K562 (cell line): ENCODE data around the gene DIS3L2. TPM values are rescaled to one million over a fixed set of nuclear protein-coding genes. Genes with fewer than 3 reads are reported as not detected.

Source experiments
- ATAC-seq: fragments of 200-7000 bp; cut with Tn5 transposase; 3 replicates; pipeline ENCODE4 v1.9.1; 2020; ENCODE audit warnings: moderate library complexity
- BruUV-seq: library from RNA; stranded (reverse); fragments of 400-500 nt; replicated peaks from 2 replicates; lab custom pipeline; 2021; lab: Mats Ljungman, UMichigan
- CTCF ChIA-PET: fragments of 300-600 bp; formaldehyde crosslinking; extraction: SDS; loops from one replicate; lab custom pipeline; 2021; ENCODE audit warnings: low intra/inter-chr PET ratio; lab: Yijun Ruan, JAX
- POLR2A ChIA-PET: fragments of 300-600, 350-650 bp; sonication (Branson Sonifier 250); formaldehyde crosslinking; extraction: SDS; loops from one replicate; lab custom pipeline; 2021; ENCODE audit warnings: antibody characterized with exemption, inconsistent platforms; lab: Yijun Ruan, JAX
- DNase-seq, 4 experiments: peaks; one replicate each; pipeline versions ENCODE4 v3.0.0 to v3.0.0-alpha.2; 2011 to 2018; ENCODE audit warnings: low spot score in 3 of 4, mixed read lengths in 3 of 4; ENCODE audit errors: extremely low read depth in 1 of 4
- FAIRE-seq: peaks from 2 replicates; lab custom pipeline; 2011; peaks lifted over from hg19 to GRCh38; lab: Jason Lieb, UNC
- H2AFZ ChIP-seq: 2 replicates; pipeline ENCODE4 v1.6.0; 2011; ENCODE audit warnings: low read depth, low read length, control low read depth, inconsistent platforms
- H3K27ac ChIP-seq: fragments of 200-600 bp; 3 replicates; pipeline ENCODE4 v1.8.0; 2011; ENCODE audit warnings: low read depth, mild to moderate bottlenecking, control low read depth, inconsistent platforms, low read length, moderate library complexity, mixed read lengths; ENCODE audit errors: extremely low read depth
- H3K27me3 ChIP-seq, 2 experiments: fragments of 300-600 bp in 1 of 2; 2 replicates in 1 of 2; 3 replicates in 1 of 2; pipeline versions ENCODE4 v1.6.0 to v1.8.0; 2011; ENCODE audit warnings: inconsistent platforms in 2 of 2, low read length in 2 of 2, mild to moderate bottlenecking in 1 of 2, mixed read lengths in 1 of 2, moderate library complexity in 1 of 2; ENCODE audit not compliant: control insufficient read depth in 2 of 2, insufficient read depth in 2 of 2
- H3K36me3 ChIP-seq: fragments of 300-600 bp; 3 replicates; pipeline ENCODE4 v1.8.0; 2011; ENCODE audit warnings: mild to moderate bottlenecking, low read length, inconsistent platforms; ENCODE audit not compliant: control insufficient read depth, insufficient read depth
- H3K4me1 ChIP-seq, 2 experiments: fragments of 200-600 bp in 1 of 2; replicated peaks in 1 of 2; 2 replicates in 1 of 2; 3 replicates in 1 of 2; pipeline versions ENCODE4 v1.5.1 to v1.8.0; 2011; ENCODE audit warnings: inconsistent platforms in 2 of 2, low read length in 2 of 2, mild to moderate bottlenecking in 1 of 2, mixed read lengths in 1 of 2, moderate library complexity in 1 of 2; ENCODE audit not compliant: control insufficient read depth in 2 of 2, insufficient read depth in 2 of 2
- H3K4me2 ChIP-seq: 2 replicates; pipeline ENCODE4 v1.6.1; 2011; ENCODE audit warnings: low read length, control low read depth, inconsistent platforms, mixed read lengths; ENCODE audit not compliant: insufficient read depth
- H3K4me3 ChIP-seq: fragments of 200-600 bp; sonication (generic), shearing (Covaris generic); 2 replicates; pipeline ENCODE4 v1.5.1; 2016; ENCODE audit warnings: control low read depth, inconsistent platforms
- H3K79me2 ChIP-seq: fragments of 200-600 bp; 3 replicates; pipeline ENCODE4 v1.8.0; 2011; ENCODE audit warnings: low read length, inconsistent platforms; ENCODE audit not compliant: control insufficient read depth, insufficient read depth
- H3K9ac ChIP-seq, 2 experiments: 2 replicates each; pipeline versions ENCODE4 v1.6.0 to v1.6.1; 2011; ENCODE audit warnings: low read depth in 2 of 2, low read length in 2 of 2, control low read depth in 1 of 2, inconsistent platforms in 1 of 2, mild to moderate bottlenecking in 1 of 2, mixed read lengths in 1 of 2; ENCODE audit not compliant: insufficient read depth in 1 of 2
- H3K9me1 ChIP-seq: one replicate; pipeline ENCODE4 v1.6.0; 2011; ENCODE audit warnings: inconsistent platforms, mild to moderate bottlenecking, low read length, moderate library complexity; ENCODE audit not compliant: control insufficient read depth, insufficient read depth
- H3K9me3 ChIP-seq: replicated peaks from 2 replicates; pipeline ENCODE4 v1.5.1; 2011; ENCODE audit warnings: low read depth, low read length, inconsistent platforms; ENCODE audit not compliant: control insufficient read depth, insufficient read depth
- H4K20me1 ChIP-seq: replicated peaks from 2 replicates; pipeline ENCODE4 v1.6.1; 2011; ENCODE audit warnings: low read length, inconsistent platforms, mixed read lengths; ENCODE audit not compliant: control insufficient read depth, insufficient read depth
- CREM ChIP-seq: IDR thresholded peaks from 2 replicates; pipeline ENCODE4 v1.6.1; 2014; ENCODE audit warnings: antibody characterized with exemption, low read depth
- ERF ChIP-seq: fragments of 450-650 bp; formaldehyde crosslinking; IDR thresholded peaks from 2 replicates; pipeline ENCODE4 v1.4.0; 2020; ENCODE audit warnings: mild to moderate bottlenecking, mixed read lengths
- KLF10 ChIP-seq: fragments of 250-450 bp; sonication (Bioruptor Pico); IDR thresholded peaks from 2 replicates; pipeline ENCODE4 v1.6.1; 2021; ENCODE audit warnings: matching md5 sums
- RAD21 ChIP-seq, 2 experiments: fragments of 250-450 bp in 1 of 2; fragments of 450-650 bp in 1 of 2; sonication (Bioruptor Pico) in 1 of 2; formaldehyde crosslinking in 1 of 2; IDR thresholded peaks in 1 of 2; conservative IDR thresholded peaks in 1 of 2; 2 replicates each; pipeline versions ENCODE4 v1.4.0 to v1.8.0; 2020 to 2022; ENCODE audit warnings: mild to moderate bottlenecking in 2 of 2, moderate library complexity in 1 of 2
- SRF ChIP-seq, 2 experiments: fragments of 250-450, 450-650 bp in 1 of 2; sonication (Bioruptor Pico) in 1 of 2; sonication (generic) in 1 of 2; formaldehyde crosslinking; IDR thresholded peaks; 2 replicates each; pipeline versions ENCODE4 v1.5.0 to v1.5.1; 2020 to 2022; ENCODE audit warnings: mild to moderate bottlenecking in 1 of 2, missing genetic modification reagents in 1 of 2
- WGBS: fragments of 100-300 bp; shearing (Covaris generic); methylation state at CpG from one replicate; pipeline ENCODE4 v1.1.6; 2016; ENCODE audit warnings: low coverage, mixed read lengths; ENCODE audit not compliant: insufficient coverage; ENCODE audit errors: missing lambda C conversion rate; 5-methylcytosine and 5-hydroxymethylcytosine counted together
- in situ Hi-C: fragments of 300-500 bp; cut with MboI; formaldehyde crosslinking; loops from 4 replicates; pipeline ENCODE4 v1.15.0; 2018; ENCODE audit warnings: inconsistent platforms, mixed read lengths
- intact Hi-C: fragments of 100-400 bp; cut with micrococcal nuclease; formaldehyde crosslinking; loops from 2 replicates; pipeline ENCODE4 v1.14.2; 2022
- polyA plus RNA-seq, 8 experiments: library from polyadenylated mRNA; depleted of rRNA in 4 of 8; stranded (reverse) in 5 of 8; unstranded in 3 of 8; fragments of >200 nt; fragmentation: Nextera tagmentation in 2 of 8; fragmentation: Illumina TruSeq in 1 of 8; extraction: Ambion mirVana in 2 of 8; extraction: Trizol in 1 of 8; gene quantifications; 2 replicates each; pipeline versions ENCODE4 v1.2.1 to v1.2.3, GENCODE V29; 2011 to 2014; ENCODE audit warnings: inconsistent platforms in 1 of 8, missing spikeins in 1 of 8
- total RNA-seq, 7 experiments: library from RNA; depleted of rRNA in 6 of 7; stranded (reverse); fragments of >200 nt in 6 of 7; fragmentation: Illumina TruSeq in 2 of 7; extraction: Trizol in 2 of 7; gene quantifications; 2 replicates each; pipeline versions ENCODE4 v1.2.1 to v1.2.3, GENCODE V29; 2011 to 2021; ENCODE audit warnings: low replicate concordance in 1 of 7
- TF ChIP-seq, protein P1 (sequence below), 3 experiments: IDR thresholded peaks in 2 of 3; conservative IDR thresholded peaks in 1 of 3; 2 replicates each; pipeline ENCODE4 v1.5.1; 2011 to 2012; ENCODE audit warnings: low read length in 3 of 3, mild to moderate bottlenecking in 3 of 3, control low read depth in 2 of 3, improper control_type of control experiment in 1 of 3, inconsistent platforms in 1 of 3, low read depth in 1 of 3, mixed read lengths in 1 of 3, moderate library complexity in 1 of 3; ENCODE audit not compliant: insufficient read depth in 2 of 3
- TF ChIP-seq, protein P2 (sequence below): sonication (generic); formaldehyde crosslinking; IDR thresholded peaks from 2 replicates; pipeline ENCODE4 v1.8.1; 2022; ENCODE audit warnings: missing genetic modification reagents

DIS3L2 gene
- total and polyA plus RNA-seq, 9 of the 15 experiments (the other 6 are each of a cell fraction or from before 2014, with no cell fraction given), result 1.5 to 19.2 (median 11.2) TPM

DNA sequence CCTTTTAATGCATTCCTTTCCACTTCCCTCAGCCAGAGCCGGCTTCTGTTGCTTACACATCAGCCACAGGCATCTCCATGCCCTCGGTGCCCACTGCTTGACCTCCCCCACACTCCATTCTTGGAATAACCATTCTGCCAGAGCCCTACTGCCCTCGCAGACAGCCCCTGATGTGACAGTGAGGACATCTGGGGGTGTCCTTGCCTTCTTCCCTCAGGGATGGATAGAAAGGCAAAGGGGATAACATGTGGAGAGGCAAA is 28.9 kb upstream of the DIS3L2 start:
- Histone ChIP-seq H3K27ac (no peak overlapping the region), H3K9ac (no peak overlapping the region), H3K79me2 (no peaks in the 10 kb centered on the region), H3K9me3 (no peaks in the 10 kb centered on the region), H3K36me3 (no peaks in the 10 kb centered on the region), H4K20me1 (0 out of 2 replicates have a peak, but pooled peaks cover 4% of the 10 kb centered on the region), H3K9me1 (no peaks in the 10 kb centered on the region), H3K4me3 (no peak overlapping the region), H3K27me3 (peaks cover 0 to 31% of the 10 kb centered on the region in 2 experiments; a peak in 4 of 5 replicates), H3K4me2 (no peak overlapping the region), H2AFZ (no peak overlapping the region), H3K4me1 (peaks cover 0 to 14% of the 10 kb centered on the region in 2 experiments; a peak in 2 of 5 replicates)
- ATAC-seq, result no peak
- ChIA-PET CTCF (no interaction called here), POLR2A (no interaction called here)
- in situ Hi-C loops (no loop called here), intact Hi-C loops (no loop called here)
- no TSS peak for BruUV-seq
- no peak for TF ChIP-seq SRF (CRISPR knock-in tag; IDR thresholded peaks at IDR 0.05)
- TF ChIP-seq CREM, result no peak
- no peak for TF ChIP-seq KLF10
- TF ChIP-seq ERF, result no peak
- FAIRE-seq, result no peak
- DNase-seq, result no peak
- WGBS, result 5% methylated on average over 3 of the region's 3 CpGs

DNA sequence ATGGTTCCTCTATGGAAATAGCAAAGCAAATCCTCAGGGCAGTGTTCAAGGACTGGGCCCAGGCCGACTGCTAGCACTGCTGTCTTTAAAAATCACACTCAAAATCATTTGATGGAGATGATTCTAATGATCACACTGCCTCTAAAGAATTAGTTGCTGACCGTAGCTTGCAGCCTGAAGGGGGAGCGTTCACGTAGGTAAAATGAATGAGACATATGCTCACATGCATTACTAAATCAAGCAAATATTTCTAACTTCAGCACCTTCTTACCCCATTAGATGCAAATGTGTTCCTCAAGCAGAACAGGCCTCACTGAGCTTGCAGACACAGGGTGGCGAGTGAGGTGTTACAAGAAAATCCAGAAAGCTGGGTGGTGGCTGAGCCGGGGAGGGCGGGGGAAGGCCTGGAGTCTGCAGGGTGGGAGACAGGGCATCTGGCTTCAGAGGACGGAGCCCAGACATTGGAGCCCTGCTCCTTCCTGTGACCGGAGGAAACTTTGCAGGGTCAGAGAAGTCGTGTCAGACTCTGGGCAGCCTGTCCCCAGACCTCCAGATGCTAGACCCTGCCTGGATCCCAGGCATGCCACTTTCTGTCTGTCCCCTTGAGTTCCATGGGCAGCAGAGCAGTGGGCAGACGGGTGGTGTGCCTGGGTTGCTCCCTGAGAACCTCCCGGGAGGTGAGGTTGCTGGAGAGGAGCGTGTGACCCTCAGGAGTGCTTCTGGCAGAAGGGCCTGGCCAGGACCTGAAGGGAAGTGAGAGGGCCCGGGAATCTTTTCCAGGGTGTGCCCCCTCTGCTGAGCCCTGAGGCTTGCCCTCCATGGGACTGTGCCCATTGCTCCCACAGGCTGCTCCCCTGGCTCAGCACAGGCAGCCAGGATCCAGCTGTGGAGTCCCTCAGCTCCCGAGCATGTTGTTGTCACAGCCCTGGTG is 28.3 kb upstream of the DIS3L2 start:
- POLR2A ChIA-PET, result no interaction called here
- Histone ChIP-seq H2AFZ (no peak overlapping the region), H3K27me3 (peaks cover 0 to 26% of the 10 kb centered on the region in 2 experiments; a peak in 4 of 5 replicates), H3K9me1 (no peaks in the 10 kb centered on the region), H3K27ac (no peak overlapping the region), H3K4me3 (no peak overlapping the region), H3K9me3 (no peaks in the 10 kb centered on the region), H4K20me1 (0 out of 2 replicates have a peak, but pooled peaks cover 4% of the 10 kb centered on the region), H3K79me2 (no peaks in the 10 kb centered on the region), H3K36me3 (no peaks in the 10 kb centered on the region), H3K4me2 (no peak overlapping the region), H3K4me1 (peaks cover 0 to 14% of the 10 kb centered on the region in 2 experiments; a peak in 2 of 5 replicates), H3K9ac (no peak overlapping the region; a peak in 1 of 4 replicates)
- WGBS, result 17% methylated on average over 10 of the region's 15 CpGs
- TF ChIP-seq, protein P1, sequence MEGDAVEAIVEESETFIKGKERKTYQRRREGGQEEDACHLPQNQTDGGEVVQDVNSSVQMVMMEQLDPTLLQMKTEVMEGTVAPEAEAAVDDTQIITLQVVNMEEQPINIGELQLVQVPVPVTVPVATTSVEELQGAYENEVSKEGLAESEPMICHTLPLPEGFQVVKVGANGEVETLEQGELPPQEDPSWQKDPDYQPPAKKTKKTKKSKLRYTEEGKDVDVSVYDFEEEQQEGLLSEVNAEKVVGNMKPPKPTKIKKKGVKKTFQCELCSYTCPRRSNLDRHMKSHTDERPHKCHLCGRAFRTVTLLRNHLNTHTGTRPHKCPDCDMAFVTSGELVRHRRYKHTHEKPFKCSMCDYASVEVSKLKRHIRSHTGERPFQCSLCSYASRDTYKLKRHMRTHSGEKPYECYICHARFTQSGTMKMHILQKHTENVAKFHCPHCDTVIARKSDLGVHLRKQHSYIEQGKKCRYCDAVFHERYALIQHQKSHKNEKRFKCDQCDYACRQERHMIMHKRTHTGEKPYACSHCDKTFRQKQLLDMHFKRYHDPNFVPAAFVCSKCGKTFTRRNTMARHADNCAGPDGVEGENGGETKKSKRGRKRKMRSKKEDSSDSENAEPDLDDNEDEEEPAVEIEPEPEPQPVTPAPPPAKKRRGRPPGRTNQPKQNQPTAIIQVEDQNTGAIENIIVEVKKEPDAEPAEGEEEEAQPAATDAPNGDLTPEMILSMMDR (IDR thresholded peaks at IDR 0.05 in 2 of 3, conservative IDR thresholded peaks at IDR 0.05 in 1 of 3; ENCODE audit: insufficient read depth in 2 of 3, low read depth in 1 of 3, low read length in 3 of 3), result peak in 1 of 3 experiments; percentile 10; a peak in 1 of 6 replicates
- TF ChIP-seq, protein P2, sequence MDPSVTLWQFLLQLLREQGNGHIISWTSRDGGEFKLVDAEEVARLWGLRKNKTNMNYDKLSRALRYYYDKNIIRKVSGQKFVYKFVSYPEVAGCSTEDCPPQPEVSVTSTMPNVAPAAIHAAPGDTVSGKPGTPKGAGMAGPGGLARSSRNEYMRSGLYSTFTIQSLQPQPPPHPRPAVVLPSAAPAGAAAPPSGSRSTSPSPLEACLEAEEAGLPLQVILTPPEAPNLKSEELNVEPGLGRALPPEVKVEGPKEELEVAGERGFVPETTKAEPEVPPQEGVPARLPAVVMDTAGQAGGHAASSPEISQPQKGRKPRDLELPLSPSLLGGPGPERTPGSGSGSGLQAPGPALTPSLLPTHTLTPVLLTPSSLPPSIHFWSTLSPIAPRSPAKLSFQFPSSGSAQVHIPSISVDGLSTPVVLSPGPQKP (CRISPR knock-in tag), result no peak
- 0 out of 4 replicates have a peak, but pooled peaks of 1 of the 2 experiments have one; percentile 5 for TF ChIP-seq RAD21 (CRISPR knock-in tag; conservative IDR thresholded peaks at IDR 0.05 in 1 of 2, IDR thresholded peaks at IDR 0.05 in 1 of 2)
- no peak for ATAC-seq
- FAIRE-seq, result no peak
- in situ Hi-C loops, result no loop called here
- intact Hi-C loops, result no loop called here
- CTCF ChIA-PET, result no interaction called here
- no peak for DNase-seq
- no TSS peak for BruUV-seq
